Dermis microvascular lymphatic vessel endothelial cell (primary cell): Measurements from ENCODE around the gene PFKFB3. TPM values are rescaled to one million over a fixed set of nuclear protein-coding genes. Genes with fewer than 3 reads are reported as not detected.
A peak's percentile ranks its signal among the peaks of the same experiment; 100 is the strongest.

Experiments
- DNase-seq, 2 donors: peaks; one replicate each; pipeline versions ENCODE4 v3.0.0 to v3.0.0-alpha.2; 2010; ENCODE audit warnings: low read depth in 2 of 2
- total RNA-seq: library from RNA; depleted of rRNA; stranded (reverse); fragments of >200 nt; gene quantifications from 2 replicates; pipeline ENCODE4 v1.2.1, GENCODE V29; 2014

The PFKFB3 gene
- total RNA-seq, 1 donor from 2014 or later = 24.5 TPM

DNA sequence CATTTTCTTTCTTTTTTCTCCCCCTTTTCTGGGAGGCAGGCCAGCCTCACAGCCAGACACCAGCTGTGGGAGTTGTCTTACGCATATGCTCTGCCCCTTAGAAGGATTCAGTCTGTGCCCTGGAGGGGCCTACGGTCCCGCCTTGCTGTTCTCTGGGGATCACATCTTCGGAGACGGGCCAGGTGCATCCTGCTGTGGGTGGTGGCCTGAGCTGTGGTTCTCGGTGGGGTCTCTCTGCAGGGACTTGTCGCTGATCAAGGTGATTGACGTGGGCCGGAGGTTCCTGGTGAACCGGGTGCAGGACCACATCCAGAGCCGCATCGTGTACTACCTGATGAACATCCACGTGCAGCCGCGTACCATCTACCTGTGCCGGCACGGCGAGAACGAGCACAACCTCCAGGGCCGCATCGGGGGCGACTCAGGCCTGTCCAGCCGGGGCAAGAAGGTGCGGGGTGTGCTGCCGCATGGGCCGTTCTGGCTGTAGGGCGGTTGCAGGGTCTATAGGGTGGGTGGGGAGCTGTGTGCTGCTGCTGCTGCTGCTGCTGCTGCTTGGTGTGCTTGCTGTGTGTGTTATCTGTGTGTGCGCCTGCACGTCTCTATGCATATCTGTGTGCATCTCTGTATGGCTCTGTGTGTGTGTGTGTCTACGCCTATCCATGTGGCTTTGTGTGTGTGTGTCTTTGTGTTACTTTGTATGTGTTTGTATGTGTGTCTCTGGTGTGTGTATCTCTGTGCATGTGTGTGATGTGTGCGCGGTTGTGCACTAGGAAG is 17.9 kb downstream of the PFKFB3 start:
- DNase-seq = no peak

DNA sequence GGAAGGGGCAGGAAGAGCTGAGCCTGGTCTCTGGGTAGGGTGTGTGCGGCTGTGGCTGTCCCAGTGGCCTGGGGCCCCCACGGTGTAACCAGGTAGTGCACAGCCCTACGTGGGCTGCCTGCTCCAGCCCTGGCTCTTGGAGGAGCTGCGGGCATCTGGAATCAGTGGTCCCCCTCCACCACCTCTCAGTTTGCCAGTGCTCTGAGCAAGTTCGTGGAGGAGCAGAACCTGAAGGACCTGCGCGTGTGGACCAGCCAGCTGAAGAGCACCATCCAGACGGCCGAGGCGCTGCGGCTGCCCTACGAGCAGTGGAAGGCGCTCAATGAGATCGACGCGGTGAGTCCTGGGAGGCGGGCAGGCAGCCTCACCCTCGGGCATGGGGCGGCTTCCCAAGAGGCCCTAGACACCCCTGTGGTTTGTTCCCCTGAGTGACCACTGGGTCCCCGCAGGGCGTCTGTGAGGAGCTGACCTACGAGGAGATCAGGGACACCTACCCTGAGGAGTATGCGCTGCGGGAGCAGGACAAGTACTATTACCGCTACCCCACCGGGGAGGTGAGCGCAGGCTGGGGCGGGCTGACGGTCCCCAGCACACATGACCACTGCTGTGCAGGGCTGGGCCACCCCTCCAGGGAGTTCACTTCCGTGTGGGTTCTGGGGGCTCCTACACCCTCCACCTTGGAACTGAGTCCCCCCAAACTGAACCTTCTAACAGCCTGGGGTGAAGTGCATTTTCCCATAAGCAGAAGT is 18.6 kb downstream of the PFKFB3 start:
- DNase-seq = no peak

DNA sequence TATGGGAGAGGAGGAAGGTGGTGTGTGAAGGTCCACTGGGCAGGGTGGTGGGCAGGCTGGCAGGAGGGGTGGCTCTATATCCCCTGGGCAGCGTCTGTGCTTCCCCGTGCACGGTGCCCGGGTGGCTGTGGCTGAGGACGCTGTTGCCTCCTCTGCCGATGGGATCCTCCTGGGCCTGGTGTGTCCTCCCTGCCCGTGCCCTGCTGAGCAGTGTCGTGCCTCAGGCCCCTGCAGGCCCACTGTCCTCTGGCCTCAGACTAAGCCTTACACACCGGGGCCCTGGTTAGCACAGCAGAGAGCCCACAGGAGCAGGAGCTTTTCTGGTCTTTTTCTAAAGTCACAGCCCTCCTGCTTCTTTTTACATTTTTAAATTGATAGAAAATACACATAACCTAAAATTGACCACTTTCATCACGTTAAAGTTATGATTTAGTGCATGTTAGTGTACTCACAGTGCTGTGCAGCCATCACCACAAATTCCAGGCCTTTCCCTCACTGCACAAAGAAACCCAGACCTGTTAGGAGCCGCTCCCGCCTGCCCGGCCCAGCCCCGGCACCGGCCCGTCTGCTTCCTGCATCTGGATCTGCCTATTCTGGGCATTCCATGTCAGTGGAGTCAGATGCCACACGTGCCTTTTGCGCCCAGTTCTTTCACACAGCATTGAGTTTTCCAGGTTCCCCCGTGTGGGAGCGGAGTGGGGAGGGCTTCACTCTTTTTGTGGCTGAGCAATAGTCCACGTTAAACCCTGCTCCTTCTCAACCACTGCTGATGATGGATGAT is 19.4 kb downstream of the PFKFB3 start:
- peak in 1 of 2 donors; percentile 37 for DNase-seq

DNA sequence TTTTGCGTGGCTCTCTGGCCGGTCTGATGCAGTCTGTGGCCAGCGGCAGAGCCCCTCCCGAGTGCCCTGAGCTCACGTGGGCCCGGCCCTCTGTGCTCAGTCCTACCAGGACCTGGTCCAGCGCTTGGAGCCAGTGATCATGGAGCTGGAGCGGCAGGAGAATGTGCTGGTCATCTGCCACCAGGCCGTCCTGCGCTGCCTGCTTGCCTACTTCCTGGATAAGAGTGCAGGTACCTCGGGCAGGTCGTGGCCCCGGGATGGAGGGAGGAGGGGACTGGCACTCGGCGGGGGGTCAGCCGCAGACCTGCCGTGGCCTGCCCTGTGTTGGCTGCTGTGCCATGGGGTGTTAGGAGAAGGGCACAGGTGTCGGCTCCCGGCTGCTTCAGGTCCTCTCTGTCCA is 20.0 kb downstream of the PFKFB3 start:
- no peak for DNase-seq

DNA sequence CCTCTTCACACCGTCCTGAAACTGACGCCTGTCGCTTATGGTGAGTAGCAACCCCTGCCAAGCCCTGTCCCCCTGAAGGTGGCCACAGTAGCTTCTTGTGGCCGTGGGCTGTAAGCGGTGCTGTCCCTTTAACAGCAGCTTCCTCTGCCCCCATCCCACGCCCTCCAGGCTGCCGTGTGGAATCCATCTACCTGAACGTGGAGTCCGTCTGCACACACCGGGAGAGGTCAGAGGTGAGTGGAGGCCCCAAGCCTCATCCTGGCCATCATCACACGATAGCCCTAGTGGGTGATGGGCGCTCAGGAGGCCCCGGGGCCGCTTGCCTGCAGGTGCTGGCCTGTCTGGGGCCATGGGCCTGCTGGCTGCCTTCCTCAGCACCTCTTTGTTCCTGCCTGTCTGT is 21.2 kb downstream of the PFKFB3 start:
- no peak for DNase-seq

DNA sequence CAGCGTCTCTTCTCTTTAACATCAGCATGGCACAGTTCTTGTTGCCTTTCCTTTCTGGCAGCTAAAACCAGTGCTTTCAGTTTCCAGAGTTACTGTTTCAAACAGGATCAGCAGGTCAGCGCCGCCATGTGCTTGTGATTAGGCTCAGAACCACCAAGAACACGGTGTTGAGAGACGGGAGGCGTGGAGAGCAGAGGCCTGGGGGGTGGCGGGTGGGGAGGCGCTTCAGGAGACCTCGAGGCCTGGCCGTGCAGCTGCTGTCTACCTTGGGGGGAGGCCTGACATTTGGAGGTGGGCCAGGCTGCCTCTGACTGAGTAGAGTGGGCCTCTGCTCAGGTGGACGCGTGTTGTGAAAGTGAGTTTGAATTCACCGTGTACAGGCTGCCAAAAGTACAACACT is 22.0 kb downstream of the PFKFB3 start:
- DNase-seq = no peak

DNA sequence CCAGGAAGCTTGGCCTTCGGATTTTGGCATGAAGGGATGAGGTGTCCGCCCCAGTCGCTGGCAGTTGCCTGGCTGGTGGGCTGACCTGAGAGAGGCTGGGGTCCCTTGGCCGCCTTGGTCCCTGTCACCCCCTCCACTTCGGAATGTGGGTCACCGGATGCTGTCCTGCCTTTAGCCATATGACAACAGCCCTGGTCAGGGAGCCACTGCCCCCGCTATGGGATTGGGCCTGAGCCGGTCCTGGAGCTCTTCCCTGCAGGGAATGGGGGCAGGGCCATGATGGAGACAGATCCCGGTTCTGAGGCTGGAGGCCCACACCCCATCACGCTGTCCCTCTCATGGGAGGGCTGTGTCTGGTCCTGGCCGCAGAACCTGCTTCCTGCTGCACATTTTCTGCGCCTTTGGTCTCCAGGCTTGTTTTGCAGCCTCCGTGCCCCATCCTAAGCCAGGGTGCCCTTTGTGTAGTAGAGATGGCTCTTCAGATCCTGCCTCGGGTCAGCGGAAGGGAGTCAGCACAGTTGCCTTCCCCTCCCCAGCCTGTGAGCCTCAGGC is 22.6 kb downstream of the PFKFB3 start:
- no peak for DNase-seq

DNA sequence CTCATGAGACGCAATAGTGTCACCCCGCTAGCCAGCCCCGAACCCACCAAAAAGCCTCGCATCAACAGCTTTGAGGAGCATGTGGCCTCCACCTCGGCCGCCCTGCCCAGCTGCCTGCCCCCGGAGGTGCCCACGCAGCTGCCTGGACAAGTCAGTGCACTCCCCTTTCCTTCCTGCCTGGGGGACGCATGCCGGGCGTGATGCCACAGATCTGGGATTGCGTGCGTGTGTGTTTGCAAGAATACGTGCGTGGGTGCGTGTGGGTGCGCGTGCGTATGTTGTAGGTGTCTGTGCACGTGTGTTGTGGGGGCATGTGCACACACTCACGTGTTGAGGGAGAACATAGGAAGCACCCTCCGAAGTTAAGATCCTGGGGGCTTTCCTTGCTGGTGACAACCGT is 23.5 kb downstream of the PFKFB3 start:
- no peak for DNase-seq

DNA sequence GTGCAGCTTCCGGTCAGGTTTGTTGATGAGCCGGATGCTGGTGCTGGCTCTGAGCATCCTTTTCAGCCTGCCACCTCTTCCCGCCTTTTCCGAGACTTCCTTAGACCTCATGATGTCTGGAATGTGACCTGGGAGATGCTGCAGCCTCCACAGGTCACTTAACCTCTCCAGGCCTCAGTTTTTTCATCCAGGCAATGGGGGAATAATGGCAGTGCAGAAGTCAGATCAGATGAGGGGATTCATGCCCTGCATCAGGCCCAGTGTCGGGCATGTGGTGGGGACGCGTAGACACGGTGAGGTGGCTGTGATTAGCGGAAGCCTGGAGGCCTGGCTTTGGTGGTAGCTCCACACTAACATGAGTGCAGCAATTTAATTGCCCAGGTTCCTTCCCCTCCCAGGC is 24.6 kb downstream of the PFKFB3 start:
- no peak for DNase-seq

DNA sequence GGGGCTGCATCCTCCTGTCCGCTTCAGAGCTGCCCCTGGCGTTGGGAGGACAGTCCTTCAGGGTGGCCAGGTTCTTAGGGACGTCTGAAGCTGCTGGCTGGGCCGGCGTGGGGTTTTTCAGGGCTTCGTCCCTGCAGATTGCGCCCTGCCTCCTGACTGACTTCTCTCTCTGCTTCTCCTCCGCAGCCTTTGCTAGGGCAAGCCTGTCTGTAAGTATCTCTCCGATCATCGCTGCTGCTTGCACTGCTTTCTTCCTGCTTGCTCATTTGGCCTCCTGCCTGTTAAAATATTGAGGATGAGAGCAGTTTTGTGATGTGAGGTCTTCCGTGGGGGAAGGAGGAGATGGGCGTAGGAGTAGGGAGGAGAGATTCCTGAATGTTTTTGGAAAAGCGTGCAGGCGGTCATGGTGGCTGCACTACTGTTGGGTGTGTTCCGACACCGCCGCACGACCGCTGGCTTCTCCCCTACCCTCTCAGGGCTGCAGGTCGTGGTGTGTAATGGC is 25.3 kb downstream of the PFKFB3 start:
- DNase-seq = peak in 1 of 2 donors; percentile 40

DNA sequence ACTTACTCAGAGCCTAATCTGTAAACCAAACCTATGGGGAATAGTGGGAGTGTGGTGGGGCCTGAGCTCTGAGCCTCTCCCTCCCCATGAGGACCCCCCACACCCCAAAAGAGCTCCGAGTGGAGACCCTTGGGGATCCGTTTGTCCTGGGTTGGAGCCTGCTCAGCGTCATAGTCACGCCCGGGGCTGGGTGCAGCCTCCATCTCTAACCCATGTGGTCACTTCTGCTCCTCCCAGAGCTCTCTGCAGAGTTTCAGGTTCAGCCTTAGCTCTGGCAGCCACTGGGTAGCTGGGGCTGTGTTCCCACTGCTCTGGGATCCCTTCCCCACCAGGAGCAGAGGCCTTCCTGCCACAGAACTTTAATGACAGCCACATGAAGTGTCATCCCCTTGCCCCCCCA is 25.9 kb downstream of the PFKFB3 start:
- no peak for DNase-seq

DNA sequence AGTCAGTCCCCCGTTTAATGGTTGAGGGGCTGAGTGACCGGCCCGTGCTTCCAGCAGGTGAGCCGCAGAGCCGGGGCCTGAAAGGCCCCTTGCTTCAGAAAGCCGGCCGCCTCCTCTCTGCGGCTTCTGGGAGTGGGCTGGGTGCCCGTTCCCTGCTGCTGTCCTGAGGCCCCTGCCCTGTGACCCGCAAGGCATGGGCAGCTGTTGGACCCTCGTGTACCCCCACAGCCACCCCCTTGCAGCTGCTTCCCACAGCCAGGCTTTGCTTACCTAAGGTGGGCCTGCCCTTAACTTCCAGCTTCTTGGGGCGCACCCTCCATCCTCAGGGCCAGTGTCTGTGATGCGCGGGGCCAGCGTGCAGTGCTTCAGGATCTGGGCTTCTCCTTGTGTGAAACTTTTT is 26.6 kb downstream of the PFKFB3 start:
- no peak for DNase-seq

DNA sequence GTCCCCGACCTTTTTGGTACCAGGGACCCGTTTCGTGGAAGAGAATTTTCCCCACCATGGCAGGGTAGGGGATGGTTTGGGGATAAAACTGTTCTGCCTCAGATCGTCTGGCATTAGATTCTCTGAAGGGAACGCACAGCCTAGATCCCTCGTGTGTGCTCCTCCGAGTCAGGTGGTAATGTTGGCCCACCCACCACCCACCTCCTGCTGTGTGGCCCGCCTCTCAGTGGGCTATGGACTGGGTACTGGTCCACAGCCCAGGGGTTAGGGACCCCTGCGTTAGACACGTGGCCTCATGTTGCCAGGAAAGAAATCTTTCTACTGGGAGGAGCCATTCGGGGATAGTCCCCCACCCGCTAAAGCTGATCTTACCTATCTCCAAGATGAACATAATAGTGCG is 27.0 kb downstream of the PFKFB3 start:
- DNase-seq = no peak

DNA sequence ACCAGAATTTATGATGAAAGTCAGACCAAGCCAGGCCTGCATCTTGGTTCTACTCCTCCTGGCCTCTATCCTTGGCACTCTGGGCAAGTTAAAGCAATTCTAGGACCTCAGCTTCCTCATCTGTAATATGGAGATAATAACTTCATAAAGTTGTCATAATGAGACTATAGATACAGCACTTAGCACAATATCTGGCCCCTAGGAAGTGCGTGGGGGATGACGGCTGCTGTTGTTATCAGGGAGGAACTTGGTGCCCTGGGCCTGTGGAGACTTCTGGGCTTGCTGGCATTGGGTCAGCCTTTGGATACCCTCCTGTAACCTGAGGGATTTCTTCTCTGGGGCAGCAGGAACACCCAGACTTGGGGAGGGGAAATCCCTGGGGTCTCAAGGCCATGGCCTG is 27.6 kb downstream of the PFKFB3 start:
- DNase-seq = no peak

DNA sequence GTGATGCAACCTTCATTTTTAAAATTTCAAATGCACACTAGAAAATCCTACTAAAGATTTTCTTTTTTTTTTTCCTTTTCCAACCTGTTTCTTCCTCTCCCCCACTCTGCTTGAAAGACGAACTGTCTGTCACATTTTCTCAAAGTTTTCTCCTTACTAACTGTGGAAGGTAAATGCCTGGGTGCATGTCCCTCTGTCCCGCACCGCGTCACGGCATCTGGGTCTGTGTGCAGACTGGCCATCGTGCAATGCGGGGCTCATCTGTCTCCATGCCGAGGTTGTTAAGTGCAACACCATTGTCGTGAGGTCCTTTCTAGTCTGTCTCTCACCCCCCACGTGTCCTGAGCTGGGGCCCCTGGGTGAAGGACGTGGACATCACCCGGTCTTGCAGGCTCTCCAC is 28.4 kb downstream of the PFKFB3 start:
- DNase-seq = no peak

DNA sequence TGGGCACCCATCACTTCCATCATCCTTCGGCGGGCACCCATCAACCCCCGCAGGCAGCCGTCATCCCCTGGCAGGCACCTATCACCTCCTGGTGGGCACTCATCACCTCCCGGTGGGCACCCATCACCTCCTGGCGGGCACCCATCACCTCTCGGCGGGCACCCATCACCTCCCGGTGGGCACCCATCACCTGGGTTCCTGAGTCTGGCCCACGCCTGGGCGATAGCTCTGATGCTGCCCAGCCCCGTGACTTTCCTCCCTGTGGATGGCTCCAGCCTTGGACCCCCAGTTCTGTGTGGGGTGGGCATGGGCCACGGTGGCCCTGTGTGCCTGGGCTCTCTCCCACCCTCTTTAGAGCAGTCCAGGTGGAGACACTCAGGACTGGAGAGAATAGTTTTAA is 29.0 kb downstream of the PFKFB3 start:
- DNase-seq = no peak

DNA sequence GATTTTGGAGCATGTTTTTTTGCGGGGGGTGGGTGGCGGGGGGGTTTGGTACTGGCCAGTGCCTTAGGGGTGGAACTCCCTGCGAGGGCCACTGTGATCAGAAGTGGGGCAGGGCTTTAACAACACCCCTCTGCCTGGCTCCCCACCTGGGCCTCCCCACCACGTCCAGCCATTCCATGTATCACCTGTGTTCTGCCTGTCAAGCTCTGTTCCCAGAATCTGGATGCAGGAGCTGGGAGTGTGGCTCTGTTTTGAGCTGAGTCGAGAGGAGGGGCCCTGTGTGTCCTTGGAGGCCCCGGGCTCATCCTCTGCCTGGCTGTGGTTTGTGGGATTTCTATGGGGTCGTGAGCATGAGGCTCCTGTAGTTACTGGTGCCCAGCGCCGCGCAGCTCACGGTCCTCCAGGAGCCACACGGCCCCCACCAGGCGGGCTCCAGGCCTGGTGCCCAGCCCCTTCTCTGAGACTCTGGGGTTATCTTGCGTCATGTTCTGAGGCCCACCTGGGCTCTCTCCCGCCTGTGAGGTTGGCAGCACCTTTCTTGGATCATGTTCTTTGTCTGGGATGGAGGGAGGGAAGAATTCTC is 29.6 kb downstream of the PFKFB3 start:
- no peak for DNase-seq

DNA sequence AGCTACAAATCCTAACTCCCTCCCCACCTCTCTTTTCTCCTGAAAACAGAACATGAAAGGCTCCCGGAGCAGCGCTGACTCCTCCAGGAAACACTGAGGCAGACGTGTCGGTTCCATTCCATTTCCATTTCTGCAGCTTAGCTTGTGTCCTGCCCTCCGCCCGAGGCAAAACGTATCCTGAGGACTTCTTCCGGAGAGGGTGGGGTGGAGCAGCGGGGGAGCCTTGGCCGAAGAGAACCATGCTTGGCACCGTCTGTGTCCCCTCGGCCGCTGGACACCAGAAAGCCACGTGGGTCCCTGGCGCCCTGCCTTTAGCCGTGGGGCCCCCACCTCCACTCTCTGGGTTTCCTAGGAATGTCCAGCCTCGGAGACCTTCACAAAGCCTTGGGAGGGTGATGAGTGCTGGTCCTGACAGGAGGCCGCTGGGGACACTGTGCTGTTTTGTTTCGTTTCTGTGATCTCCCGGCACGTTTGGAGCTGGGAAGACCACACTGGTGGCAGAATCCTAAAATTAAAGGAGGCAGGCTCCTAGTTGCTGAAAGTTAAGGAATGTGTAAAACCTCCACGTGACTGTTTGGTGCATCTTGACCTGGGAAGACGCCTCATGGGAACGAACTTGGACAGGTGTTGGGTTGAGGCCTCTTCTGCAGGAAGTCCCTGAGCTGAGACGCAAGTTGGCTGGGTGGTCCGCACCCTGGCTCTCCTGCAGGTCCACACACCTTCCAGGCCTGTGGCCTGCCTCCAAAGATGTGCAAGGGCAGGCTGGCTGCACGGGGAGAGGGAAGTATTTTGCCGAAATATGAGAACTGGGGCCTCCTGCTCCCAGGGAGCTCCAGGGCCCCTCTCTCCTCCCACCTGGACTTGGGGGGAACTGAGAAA is 30.4 kb downstream of the PFKFB3 start:
- no peak for DNase-seq

DNA sequence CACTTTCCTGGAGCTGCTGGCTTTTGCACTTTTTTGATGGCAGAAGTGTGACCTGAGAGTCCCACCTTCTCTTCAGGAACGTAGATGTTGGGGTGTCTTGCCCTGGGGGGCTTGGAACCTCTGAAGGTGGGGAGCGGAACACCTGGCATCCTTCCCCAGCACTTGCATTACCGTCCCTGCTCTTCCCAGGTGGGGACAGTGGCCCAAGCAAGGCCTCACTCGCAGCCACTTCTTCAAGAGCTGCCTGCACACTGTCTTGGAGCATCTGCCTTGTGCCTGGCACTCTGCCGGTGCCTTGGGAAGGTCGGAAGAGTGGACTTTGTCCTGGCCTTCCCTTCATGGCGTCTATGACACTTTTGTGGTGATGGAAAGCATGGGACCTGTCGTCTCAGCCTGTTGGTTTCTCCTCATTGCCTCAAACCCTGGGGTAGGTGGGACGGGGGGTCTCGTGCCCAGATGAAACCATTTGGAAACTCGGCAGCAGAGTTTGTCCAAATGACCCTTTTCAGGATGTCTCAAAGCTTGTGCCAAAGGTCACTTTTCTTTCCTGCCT is 31.1 kb downstream of the PFKFB3 start:
- no peak for DNase-seq

DNA sequence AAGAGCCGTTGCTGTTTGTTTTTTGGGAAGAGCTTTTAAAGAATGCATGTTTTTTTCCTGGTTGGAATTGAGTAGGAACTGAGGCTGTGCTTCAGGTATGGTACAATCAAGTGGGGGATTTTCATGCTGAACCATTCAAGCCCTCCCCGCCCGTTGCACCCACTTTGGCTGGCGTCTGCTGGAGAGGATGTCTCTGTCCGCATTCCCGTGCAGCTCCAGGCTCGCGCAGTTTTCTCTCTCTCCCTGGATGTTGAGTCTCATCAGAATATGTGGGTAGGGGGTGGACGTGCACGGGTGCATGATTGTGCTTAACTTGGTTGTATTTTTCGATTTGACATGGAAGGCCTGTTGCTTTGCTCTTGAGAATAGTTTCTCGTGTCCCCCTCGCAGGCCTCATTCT is 31.6 kb downstream of the PFKFB3 start:
- DNase-seq = no peak
